ENCODE data around the gene ARHGAP8.
"Not testable (repeated sequence)": the region's sequence is repeated elsewhere in the genome, so short reads cannot be mapped to it uniquely, and the experiment has no call there.

Gene ARHGAP8

GRCh38 chr22:44776605-44777363 is 24.4 kb downstream of the ARHGAP8 start:
- DNase-seq = no peak

- DNase-seq = no peak
These were observed 25.0 kb downstream of the ARHGAP8 start for GRCh38 chr22:44777364-44777755.

- no peak for DNase-seq
These were observed 28.6 kb downstream of the ARHGAP8 start for GRCh38 chr22:44780876-44781449.

- no peak for DNase-seq
These were observed 30.1 kb downstream of the ARHGAP8 start for GRCh38 chr22:44782363-44782963.

- no peak for DNase-seq
These were observed 30.7 kb downstream of the ARHGAP8 start for GRCh38 chr22:44783091-44783490.

GRCh38 chr22:44783581-44783980 is 31.2 kb downstream of the ARHGAP8 start:
- DNase-seq = no peak

- DNase-seq = no peak
These were observed 33.8 kb downstream of the ARHGAP8 start for GRCh38 chr22:44786136-44786535.

- DNase-seq = no peak
These were observed 34.2 kb downstream of the ARHGAP8 start for GRCh38 chr22:44786610-44787009.

GRCh38 chr22:44787832-44788231 is 35.5 kb downstream of the ARHGAP8 start:
- DNase-seq = no peak

GRCh38 chr22:44793106-44793505 is 40.7 kb downstream of the ARHGAP8 start:
- no peak for DNase-seq

- no peak for DNase-seq
These were observed 41.3 kb downstream of the ARHGAP8 start for GRCh38 chr22:44793506-44794172.

- no peak for DNase-seq
These were observed 43.6 kb downstream of the ARHGAP8 start for GRCh38 chr22:44795701-44796630.

- no peak for DNase-seq
These were observed 44.9 kb downstream of the ARHGAP8 start for GRCh38 chr22:44797181-44797725.

GRCh38 chr22:44799077-44799945 is 46.9 kb downstream of the ARHGAP8 start:
- DNase-seq = no peak

- not testable (repeated sequence) for DNase-seq
These were observed 47.7 kb downstream of the ARHGAP8 start for GRCh38 chr22:44799946-44800634.

GRCh38 chr22:44801476-44801875 is 49.1 kb downstream of the ARHGAP8 start:
- DNase-seq = no peak

- DNase-seq = no peak
These were observed 49.8 kb downstream of the ARHGAP8 start for GRCh38 chr22:44802071-44802700.

GRCh38 chr22:44802956-44803355 is 50.6 kb downstream of the ARHGAP8 start:
- DNase-seq = no peak

- no peak for DNase-seq
These were observed 52.0 kb downstream of the ARHGAP8 start for GRCh38 chr22:44804327-44804726.

GRCh38 chr22:44805711-44806110 is 53.3 kb downstream of the ARHGAP8 start:
- no peak for DNase-seq
